Stimulated activated CD8-positive, alpha-beta memory T cell treated with anti-CD3 and anti-CD28 coated beads, Interleukin-12 subunit alpha, Interleukin-12 subunit beta, amount 100 ng/mL, for 1 hour (primary cell): ENCODE data around the gene FANCD2.
"Not testable (repeated sequence)": the region's sequence is repeated elsewhere in the genome, so short reads cannot be mapped to it uniquely, and the experiment has no call there.

Experiments used
- DNase-seq: peaks from one replicate; pipeline ENCODE4 v3.0.0-alpha.2; 2020; ENCODE audit warnings: low read depth

Gene FANCD2

GRCh38 chr3:10026084-10026890 lies at the start of gene FANCD2:
Gene FANCD2 (plus strand): TSS chr3:10026437. CDS start chr3:10028658, 2,221 bp downstream.
- DNase-seq, result peak; percentile 87

- DNase-seq, result no peak
Observed at GRCh38 chr3:9976721-9977709, 49.2 kb upstream of the FANCD2 start.

- no peak for DNase-seq
Observed at GRCh38 chr3:9978710-9979305, 47.4 kb upstream of the FANCD2 start.

GRCh38 chr3:9980251-9980650 lies 46.0 kb upstream of the FANCD2 start:
- no peak for DNase-seq

GRCh38 chr3:9986230-9986725 lies 40.0 kb upstream of the FANCD2 start:
- DNase-seq, result no peak

GRCh38 chr3:9994086-9994844 lies 32.0 kb upstream of the FANCD2 start:
- no peak for DNase-seq

- DNase-seq, result no peak
Observed at GRCh38 chr3:10000686-10001085, 25.6 kb upstream of the FANCD2 start.

GRCh38 chr3:10002951-10003350 lies 23.3 kb upstream of the FANCD2 start:
- no peak for DNase-seq

- no peak for DNase-seq
Observed at GRCh38 chr3:10004506-10004905, 21.7 kb upstream of the FANCD2 start.

- DNase-seq, result no peak
Observed at GRCh38 chr3:10004960-10005564, 21.2 kb upstream of the FANCD2 start.

- DNase-seq, result no peak
Observed at GRCh38 chr3:10006048-10006761, 20.0 kb upstream of the FANCD2 start.

GRCh38 chr3:10006762-10007090 lies 19.5 kb upstream of the FANCD2 start:
- no peak for DNase-seq

GRCh38 chr3:10007126-10007782 lies 19.0 kb upstream of the FANCD2 start:
- no peak for DNase-seq

GRCh38 chr3:10008216-10008587 lies 18.0 kb upstream of the FANCD2 start:
- not testable (repeated sequence) for DNase-seq

GRCh38 chr3:10008588-10009344 lies 17.5 kb upstream of the FANCD2 start:
- DNase-seq, result peak; percentile 60

GRCh38 chr3:10010421-10010877 lies 15.8 kb upstream of the FANCD2 start:
- no peak for DNase-seq

GRCh38 chr3:10010878-10011465 lies 15.3 kb upstream of the FANCD2 start:
- peak; percentile 49 for DNase-seq

GRCh38 chr3:10011631-10012030 lies 14.6 kb upstream of the FANCD2 start:
- DNase-seq, result no peak

- no peak for DNase-seq
Observed at GRCh38 chr3:10012106-10012505, 14.1 kb upstream of the FANCD2 start.
